Ovary (tissue), 3 donors: ENCODE results near the gene C3orf80.

ENCODE experiments used
- CTCF ChIP-seq, 3 donors: fragments of 450-650 bp in 2 of 3; fragments of 200-600 bp in 1 of 3; IDR thresholded peaks; one replicate each; pipeline versions ENCODE4 v1.5.1 to v1.8.0; 2016 to 2022; ENCODE audit warnings: antibody characterized with exemption in 3 of 3, mild to moderate bottlenecking in 1 of 3
- POLR2A ChIP-seq: fragments of 450-650 bp; IDR thresholded peaks from one replicate; pipeline ENCODE4 v1.6.1; 2017; ENCODE audit warnings: antibody characterized with exemption, mild to moderate bottlenecking, moderate library complexity
- donor health status: DM: no; HTN: no; CAD: no.

GRCh38 chr3:160213191-160213590, 12.0 kb upstream of the C3orf80 start:
- TF ChIP-seq CTCF (IDR thresholded peaks at IDR 0.05) (no peak), POLR2A (no peak)
